SK-N-SH (cell line): ENCODE measurements around the gene KIF3B. TPM values are rescaled to one million over a fixed set of nuclear protein-coding genes. Genes with fewer than 3 reads are reported as not detected.

ENCODE experiments used
- CTCF ChIA-PET: fragments of 300-600, 350-600 bp; formaldehyde crosslinking; extraction: SDS; loops from one replicate; lab custom pipeline; 2021; lab: Yijun Ruan, JAX
- POLR2A ChIA-PET: fragments of 350-600 bp; sonication (Branson Sonifier 250); formaldehyde crosslinking; extraction: SDS; loops from one replicate; lab custom pipeline; 2020; ENCODE audit warnings: antibody characterized with exemption, inconsistent platforms; lab: Yijun Ruan, JAX
- DNase-seq: peaks from one replicate; pipeline ENCODE4 v3.0.0; 2012
- H2AFZ ChIP-seq: fragments of 200-600 bp; sonication (generic); 2 replicates; pipeline ENCODE4 v1.8.1; 2016; ENCODE audit warnings: antibody characterized with exemption, mild to moderate bottlenecking, low read depth
- H3F3A ChIP-seq: fragments of 200-600 bp; sonication (generic); replicated peaks from 2 replicates; pipeline ENCODE3; 2016; ENCODE audit warnings: antibody characterized with exemption, mild to moderate bottlenecking; ENCODE audit not compliant: insufficient read depth
- H3K27ac ChIP-seq, 2 experiments: fragments of 200-500 bp in 1 of 2; fragments of 200-600 bp in 1 of 2; sonication (Bioruptor generic) in 1 of 2; sonication (generic), shearing (Covaris generic) in 1 of 2; 2 replicates each; pipeline versions ENCODE4 v1.5.1 to v1.6.1; 2014 to 2016; ENCODE audit warnings: low read depth in 2 of 2, inconsistent platforms in 1 of 2, low read length in 1 of 2, mild to moderate bottlenecking in 1 of 2, mixed read lengths in 1 of 2
- H3K27me3 ChIP-seq: fragments of 200-600 bp; sonication (generic), shearing (Covaris generic); 2 replicates; pipeline ENCODE4 v1.6.1; 2016; ENCODE audit warnings: mixed run types; ENCODE audit not compliant: insufficient read depth
- H3K36me3 ChIP-seq, 2 experiments: fragments of 200-500 bp in 1 of 2; fragments of 200-600 bp in 1 of 2; sonication (Bioruptor generic) in 1 of 2; sonication (generic) in 1 of 2; replicated peaks in 1 of 2; 2 replicates each; pipeline versions ENCODE3 to v1.5.1; 2014 to 2016; ENCODE audit warnings: low read length in 1 of 2, mild to moderate bottlenecking in 1 of 2; ENCODE audit not compliant: insufficient read depth in 2 of 2, control insufficient read depth in 1 of 2
- H3K4me1 ChIP-seq, 2 experiments: fragments of 200-500 bp in 1 of 2; fragments of 200-600 bp in 1 of 2; sonication (Bioruptor generic) in 1 of 2; sonication (generic), shearing (Covaris generic) in 1 of 2; 2 replicates each; pipeline versions ENCODE4 v1.5.1 to v1.6.1; 2014 to 2016; ENCODE audit warnings: low read depth in 1 of 2, low read length in 1 of 2, mixed run types in 1 of 2; ENCODE audit not compliant: insufficient read depth in 2 of 2, control insufficient read depth in 1 of 2
- H3K4me2 ChIP-seq: fragments of 200-600 bp; sonication (generic), shearing (Covaris generic); 2 replicates; pipeline ENCODE4 v1.6.1; 2017; ENCODE audit warnings: mixed run types
- H3K4me3 ChIP-seq, 2 experiments: fragments of 200-500 bp in 1 of 2; fragments of 200-600 bp in 1 of 2; sonication (Bioruptor generic) in 1 of 2; sonication (generic), shearing (Covaris generic) in 1 of 2; 2 replicates each; pipeline versions ENCODE4 v1.5.1 to v1.8.1; 2014 to 2016; ENCODE audit warnings: low read depth in 2 of 2, inconsistent platforms in 1 of 2, low read length in 1 of 2, mild to moderate bottlenecking in 1 of 2, mixed read lengths in 1 of 2, moderate library complexity in 1 of 2
- H3K79me2 ChIP-seq: fragments of 200-600 bp; sonication (generic); 2 replicates; pipeline ENCODE4 v1.8.1; 2017; ENCODE audit warnings: mild to moderate bottlenecking; ENCODE audit not compliant: insufficient read depth
- H3K9ac ChIP-seq: fragments of 200-600 bp; sonication (generic); 2 replicates; pipeline ENCODE4 v1.6.1; 2017; ENCODE audit warnings: mixed run types
- H3K9me2 ChIP-seq: fragments of 200-600 bp; sonication (generic); 2 replicates; pipeline ENCODE4 v1.6.1; 2017; ENCODE audit warnings: mixed run types
- H3K9me3 ChIP-seq: fragments of 200-600 bp; sonication (generic); 2 replicates; pipeline ENCODE4 v1.6.1; 2017; ENCODE audit warnings: mixed run types, mild to moderate bottlenecking, moderate library complexity
- H4K20me1 ChIP-seq: fragments of 200-600 bp; sonication (generic); 2 replicates; pipeline ENCODE4 v1.6.1; 2017; ENCODE audit warnings: mild to moderate bottlenecking, mixed run types; ENCODE audit not compliant: insufficient read depth
- CHD2 ChIP-seq: fragments of 150-350 bp; IDR thresholded peaks from 2 replicates; pipeline ENCODE4 v1.6.1; 2018; ENCODE audit warnings: low read length; ENCODE audit not compliant: partially characterized antibody
- CTCF ChIP-seq: fragments of 200-600 bp; sonication (generic); IDR thresholded peaks from 2 replicates; pipeline ENCODE4 v1.6.1; 2017; ENCODE audit warnings: antibody characterized with exemption, mild to moderate bottlenecking, moderate library complexity
- ELF1 ChIP-seq: IDR thresholded peaks from 2 replicates; pipeline ENCODE4 v1.4.0; 2012
- EP300 ChIP-seq, 2 experiments: IDR thresholded peaks; 2 replicates each; pipeline versions ENCODE4 v1.4.0 to v1.6.1; 2012; ENCODE audit warnings: borderline replicate concordance in 1 of 2, low read depth in 1 of 2, low read length in 1 of 2
- FOSL2 ChIP-seq: IDR thresholded peaks from 2 replicates; pipeline ENCODE4 v1.4.0; 2012; ENCODE audit warnings: low read depth, mild to moderate bottlenecking, moderate library complexity, borderline replicate concordance
- MAX ChIP-seq: IDR thresholded peaks from 2 replicates; pipeline ENCODE4 v1.4.0; 2012; ENCODE audit warnings: low read depth
- MXI1 ChIP-seq: IDR thresholded peaks from 2 replicates; pipeline ENCODE4 v1.6.1; 2012; ENCODE audit warnings: mild to moderate bottlenecking, low read depth, low read length, improper control_type of control experiment
- NFIC ChIP-seq: IDR thresholded peaks from 2 replicates; pipeline ENCODE4 v1.4.0; 2012; ENCODE audit warnings: borderline replicate concordance
- NRF1 ChIP-seq: IDR thresholded peaks from 2 replicates; pipeline ENCODE4 v1.6.1; 2012; ENCODE audit warnings: low read depth, mild to moderate bottlenecking, low read length
- PBX3 ChIP-seq: IDR thresholded peaks from 2 replicates; pipeline ENCODE4; 2012
- RAD21 ChIP-seq: IDR thresholded peaks from 2 replicates; pipeline ENCODE4 v1.6.1; 2012; ENCODE audit warnings: mild to moderate bottlenecking, low read length
- RFX5 ChIP-seq: IDR thresholded peaks from 2 replicates; pipeline ENCODE4 v1.6.1; 2012; ENCODE audit warnings: mild to moderate bottlenecking, improper control_type of control experiment, low read length
- RXRA ChIP-seq: IDR thresholded peaks from 2 replicates; pipeline ENCODE4 v1.4.0; 2012; ENCODE audit warnings: low read depth, mild to moderate bottlenecking, borderline replicate concordance
- TAF1 ChIP-seq: IDR thresholded peaks from 2 replicates; pipeline ENCODE4 v1.6.1; 2012; ENCODE audit warnings: low read depth, mild to moderate bottlenecking, low read length, moderate library complexity, borderline replicate concordance
- TCF12 ChIP-seq: IDR thresholded peaks from 2 replicates; pipeline ENCODE4 v1.4.0; 2012
- TEAD4 ChIP-seq: IDR thresholded peaks from 2 replicates; pipeline ENCODE4 v1.4.0; 2012; ENCODE audit warnings: mild to moderate bottlenecking, borderline replicate concordance; ENCODE audit not compliant: insufficient read depth
- USF2 ChIP-seq: fragments of 150-350 bp; IDR thresholded peaks from 2 replicates; pipeline ENCODE4 v1.6.1; 2017; ENCODE audit warnings: antibody characterized with exemption, low read length, low read depth, borderline replicate concordance
- YY1 ChIP-seq: IDR thresholded peaks from 2 replicates; pipeline ENCODE4 v1.4.0; 2012; ENCODE audit warnings: low read depth, mild to moderate bottlenecking
- ZBTB33 ChIP-seq: IDR thresholded peaks from 2 replicates; pipeline ENCODE4 v1.4.0; 2012; ENCODE audit warnings: low read depth, borderline replicate concordance
- WGBS: methylation state at CpG from one replicate; pipeline ENCODE4 v1.1.6; 2017; ENCODE audit warnings: low lambda C conversion rate; 5-methylcytosine and 5-hydroxymethylcytosine counted together
- polyA plus RNA-seq, 3 experiments: library from polyadenylated mRNA; depleted of rRNA; stranded (reverse); fragments of >200 nt; gene quantifications; 2 replicates each; pipeline ENCODE4 v1.2.3, GENCODE V29; 2012

KIF3B gene
- polyA plus RNA-seq, 1 of the 3 experiments (the other 2 are of a cell fraction) = 18.6 TPM

GRCh38 chr20:32285621-32286371, 8.3 kb downstream of the KIF3B start:
- Histone ChIP-seq H3K4me2 (no peak overlapping the region), H4K20me1 (peaks cover 12% of the 10 kb centered on the region; the same call in 1 of the 2 replicates), H3K4me1 (peaks cover 3 to 4% of the 10 kb centered on the region in 2 experiments), H3K27ac (no peak overlapping the region), H3K4me3 (no peak overlapping the region), H2AFZ (no peak overlapping the region), H3K79me2 (peaks cover 77% of the 10 kb centered on the region), H3K9me2 (no peaks in the 10 kb centered on the region), H3K9ac (no peak overlapping the region), H3F3A (no peaks in the 10 kb centered on the region), H3K9me3 (no peaks in the 10 kb centered on the region), H3K36me3 (peaks cover 4 to 10% of the 10 kb centered on the region in 2 experiments), H3K27me3 (no peaks in the 10 kb centered on the region)
- 81% methylated on average over 4 of the region's 4 CpGs for WGBS
- CTCF ChIA-PET = no interaction called here
- no peak for DNase-seq
- no peak for TF ChIP-seq TCF12
- no peak for TF ChIP-seq NFIC
- no peak for TF ChIP-seq TAF1
- no peak for TF ChIP-seq TEAD4
- no peak for TF ChIP-seq USF2
- TF ChIP-seq EP300 (IDR thresholded peaks at IDR 0.05; ENCODE audit: borderline replicate concordance in 1 of 2, low read depth in 1 of 2, low read length in 1 of 2) = no peak
- no peak for TF ChIP-seq PBX3
- TF ChIP-seq ZBTB33 = no peak
- TF ChIP-seq FOSL2 = no peak
- no peak for TF ChIP-seq ELF1
- no peak for TF ChIP-seq MXI1
- no peak for TF ChIP-seq NRF1
- TF ChIP-seq CHD2 = no peak
- no peak for TF ChIP-seq MAX
- TF ChIP-seq RXRA = no peak
- TF ChIP-seq RAD21 = no peak
- TF ChIP-seq CTCF = no peak
- TF ChIP-seq RFX5 = no peak
- TF ChIP-seq YY1 = no peak
- POLR2A ChIA-PET = no interaction called here
